HG03457 (cell line): ENCODE results near the gene LIN52.

ENCODE experiments used
- ATAC-seq: cut with Tn5 transposase; IDR thresholded peaks from one replicate; pipeline ENCODE4 v1.9.1; 2021; ENCODE audit warnings: moderate number of reproducible peaks; ENCODE audit not compliant: unreplicated experiment

LIN52 gene

GRCh38 chr14:74179856-74180255 is 95.1 kb downstream of the LIN52 start:
- ATAC-seq, result no peak

- ATAC-seq, result no peak
These were observed 106.3 kb downstream of the LIN52 start for GRCh38 chr14:74190927-74191575.

- no peak for ATAC-seq
These were observed 109.9 kb downstream of the LIN52 start for GRCh38 chr14:74194506-74195274.

- ATAC-seq, result no peak
These were observed 110.9 kb downstream of the LIN52 start for GRCh38 chr14:74195623-74196022.

GRCh38 chr14:74198441-74199234 is 113.9 kb downstream of the LIN52 start:
- ATAC-seq, result no peak

GRCh38 chr14:74202113-74202512 is 117.4 kb downstream of the LIN52 start:
- ATAC-seq, result no peak

GRCh38 chr14:74203639-74204038 is 118.9 kb downstream of the LIN52 start:
- no peak for ATAC-seq

- no peak for ATAC-seq
These were observed 119.7 kb downstream of the LIN52 start for GRCh38 chr14:74204491-74204890.

GRCh38 chr14:74205882-74206281 is 121.1 kb downstream of the LIN52 start:
- ATAC-seq, result no peak

GRCh38 chr14:74207943-74208342 is 123.2 kb downstream of the LIN52 start:
- no peak for ATAC-seq

GRCh38 chr14:74208642-74209041 is 123.9 kb downstream of the LIN52 start:
- ATAC-seq, result no peak

- no peak for ATAC-seq
These were observed 127.3 kb downstream of the LIN52 start for GRCh38 chr14:74211945-74212580.

- no peak for ATAC-seq
These were observed 129.4 kb downstream of the LIN52 start for GRCh38 chr14:74213907-74214803.

- ATAC-seq, result no peak
These were observed 131.9 kb downstream of the LIN52 start for GRCh38 chr14:74216671-74217070.

GRCh38 chr14:74217672-74218448 is 133.1 kb downstream of the LIN52 start:
- no peak for ATAC-seq

GRCh38 chr14:74218462-74218861 is 133.7 kb downstream of the LIN52 start:
- ATAC-seq, result no peak

- ATAC-seq, result no peak
These were observed 134.8 kb downstream of the LIN52 start for GRCh38 chr14:74219277-74220205.

GRCh38 chr14:74220991-74221390 is 136.2 kb downstream of the LIN52 start:
- ATAC-seq, result no peak
